GM23248 (cell line): ENCODE measurements around the gene ELMO1. TPM values are rescaled to one million over a fixed set of nuclear protein-coding genes. Genes with fewer than 3 reads are reported as not detected.

Source experiments
- DNase-seq: peaks from one replicate; pipeline ENCODE4 v3.0.0-alpha.2; 2015
- H2AFZ ChIP-seq: fragments of 200-600 bp; sonication (generic); 2 replicates; pipeline ENCODE4 v1.6.1; 2016; ENCODE audit warnings: antibody characterized with exemption
- H3F3A ChIP-seq: fragments of 200-600 bp; sonication (generic); 2 replicates; pipeline ENCODE4 v1.6.1; 2016; ENCODE audit warnings: mild to moderate bottlenecking, antibody characterized with exemption, mixed run types; ENCODE audit not compliant: insufficient read depth
- H3K27ac ChIP-seq: fragments of 200-600 bp; sonication (generic); 2 replicates; pipeline ENCODE4 v1.5.1; 2016; ENCODE audit warnings: mild to moderate bottlenecking
- H3K27me3 ChIP-seq: fragments of 200-600 bp; sonication (generic); replicated peaks from 2 replicates; pipeline ENCODE4 v1.6.1; 2016; ENCODE audit warnings: mild to moderate bottlenecking; ENCODE audit not compliant: insufficient read depth
- H3K36me3 ChIP-seq: fragments of 200-600 bp; sonication (generic); 2 replicates; pipeline ENCODE4 v1.6.1; 2016; ENCODE audit warnings: low read depth, mild to moderate bottlenecking
- H3K4me1 ChIP-seq: fragments of 200-600 bp; sonication (generic); 2 replicates; pipeline ENCODE4 v1.6.1; 2016; ENCODE audit warnings: mild to moderate bottlenecking; ENCODE audit not compliant: insufficient read depth
- H3K4me2 ChIP-seq: fragments of 200-600 bp; sonication (generic); one replicate; pipeline ENCODE4 v1.6.1; 2016; ENCODE audit warnings: mild to moderate bottlenecking; ENCODE audit not compliant: unreplicated experiment
- H3K4me3 ChIP-seq: fragments of 200-600 bp; sonication (generic); 2 replicates; pipeline ENCODE4 v1.5.1; 2016; ENCODE audit warnings: mild to moderate bottlenecking
- H3K79me2 ChIP-seq: fragments of 200-600 bp; sonication (generic); 2 replicates; pipeline ENCODE4 v1.6.1; 2016; ENCODE audit warnings: mild to moderate bottlenecking; ENCODE audit not compliant: insufficient read depth
- H3K9ac ChIP-seq: fragments of 200-600 bp; sonication (generic); 2 replicates; pipeline ENCODE4 v1.6.1; 2016; ENCODE audit warnings: mild to moderate bottlenecking
- H3K9me2 ChIP-seq: fragments of 200-600 bp; sonication (generic); 2 replicates; pipeline ENCODE4 v1.6.1; 2016; ENCODE audit warnings: mixed run types, mild to moderate bottlenecking, moderate library complexity; ENCODE audit not compliant: insufficient read depth
- H3K9me3 ChIP-seq: fragments of 200-600 bp; sonication (generic); one replicate; pipeline ENCODE4 v1.6.1; 2017; ENCODE audit warnings: low read depth
- H4K20me1 ChIP-seq: fragments of 200-600 bp; sonication (generic); 2 replicates; pipeline ENCODE4 v1.6.0; 2016; ENCODE audit not compliant: insufficient read depth
- EZH2 ChIP-seq: fragments of 200-600 bp; sonication (generic); IDR thresholded peaks from 2 replicates; pipeline ENCODE4 v1.6.1; 2018; ENCODE audit warnings: antibody characterized with exemption, mild to moderate bottlenecking; ENCODE audit not compliant: insufficient read depth, poor library complexity, severe bottlenecking
- EZH2phosphoT487 ChIP-seq: fragments of 200-600 bp; sonication (generic); IDR thresholded peaks from 2 replicates; pipeline ENCODE4 v1.6.1; 2018; ENCODE audit warnings: antibody characterized with exemption, moderate library complexity, mild to moderate bottlenecking, low read depth; ENCODE audit not compliant: insufficient read depth
- WGBS, 2 experiments: methylation state at CpG; one replicate each; pipeline ENCODE4 v1.1.6; 2015 to 2017; ENCODE audit warnings: low lambda C conversion rate in 2 of 2, low coverage in 1 of 2; ENCODE audit errors: missing lambda C conversion rate in 2 of 2; 5-methylcytosine and 5-hydroxymethylcytosine counted together
- in situ Hi-C: fragments of 300-500 bp; cut with MboI; formaldehyde crosslinking; loops from 2 replicates; pipeline ENCODE4 v1.15.0; 2020
- polyA plus RNA-seq: library from polyadenylated mRNA; unstranded; fragments of >200 nt; fragmentation: Nextera tagmentation; extraction: Ambion mirVana; gene quantifications from 2 replicates; pipeline ENCODE4 v1.2.1, GENCODE V29; 2016
- total RNA-seq: library from RNA; depleted of rRNA; stranded (reverse); fragments of >200 nt; shearing (Covaris generic); gene quantifications from 2 replicates; pipeline ENCODE4 v1.2.3, GENCODE V29; 2014

ELMO1 gene
- total and polyA plus RNA-seq, 2 experiments from 2014 or later: not detected

DNA sequence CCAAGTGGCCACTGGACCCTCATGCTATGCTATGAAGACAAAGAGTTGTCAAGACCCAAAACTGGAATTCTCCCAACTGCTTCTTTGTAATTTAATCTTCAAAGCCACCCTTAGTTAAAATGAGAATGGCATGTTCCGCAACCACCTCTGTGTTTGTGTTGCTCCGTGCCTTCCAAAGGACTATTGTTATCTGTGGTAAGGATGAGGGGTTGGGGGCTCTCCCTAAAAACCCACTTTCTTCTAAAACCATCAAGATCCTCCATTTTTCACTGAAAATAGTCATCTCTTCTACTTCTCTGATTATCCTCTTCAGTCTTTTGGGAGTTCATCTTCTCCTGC lies 502.3 kb downstream of the ELMO1 start:
- H3K9me3 ChIP-seq: no peaks in the 10 kb centered on the region
- no peak for DNase-seq
- no peak overlapping the region for H3K27ac ChIP-seq
- H4K20me1 ChIP-seq: no peaks in the 10 kb centered on the region
- H3K9me2 ChIP-seq: no peaks in the 10 kb centered on the region
- no peak overlapping the region for H3K9ac ChIP-seq
- in situ Hi-C loops: no loop called here
- no peaks in the 10 kb centered on the region for H3K36me3 ChIP-seq
- H2AFZ ChIP-seq: no peak overlapping the region
- no peaks in the 10 kb centered on the region for H3K27me3 ChIP-seq
- no peaks in the 10 kb centered on the region for H3F3A ChIP-seq
- no peak overlapping the region for H3K4me2 ChIP-seq
- H3K79me2 ChIP-seq: no peaks in the 10 kb centered on the region
- H3K4me3 ChIP-seq: no peak overlapping the region
- 38 to 47% methylated on average over 2 of the region's 2 CpGs for WGBS, 2 experiments
- H3K4me1 ChIP-seq: no peaks in the 10 kb centered on the region
- TF ChIP-seq EZH2 (no peak), EZH2phosphoT487 (no peak)

- Histone ChIP-seq H3K9me3 (no peaks in the 10 kb centered on the region), H3F3A (no peaks in the 10 kb centered on the region), H3K9me2 (no peaks in the 10 kb centered on the region), H3K4me2 (no peak overlapping the region), H4K20me1 (no peaks in the 10 kb centered on the region), H3K4me1 (no peaks in the 10 kb centered on the region), H2AFZ (no peak overlapping the region), H3K27me3 (no peaks in the 10 kb centered on the region), H3K9ac (no peak overlapping the region), H3K36me3 (no peaks in the 10 kb centered on the region), H3K79me2 (no peaks in the 10 kb centered on the region), H3K4me3 (no peak overlapping the region), H3K27ac (no peak overlapping the region)
- TF ChIP-seq EZH2 (no peak), EZH2phosphoT487 (no peak)
- WGBS, 2 experiments: 24 to 28% methylated on average over 7 of the region's 7 CpGs
- DNase-seq: no peak
- in situ Hi-C loops: no loop called here
Observed at GRCh38 chr7:36945612-36946400, 502.9 kb downstream of the ELMO1 start.

DNA sequence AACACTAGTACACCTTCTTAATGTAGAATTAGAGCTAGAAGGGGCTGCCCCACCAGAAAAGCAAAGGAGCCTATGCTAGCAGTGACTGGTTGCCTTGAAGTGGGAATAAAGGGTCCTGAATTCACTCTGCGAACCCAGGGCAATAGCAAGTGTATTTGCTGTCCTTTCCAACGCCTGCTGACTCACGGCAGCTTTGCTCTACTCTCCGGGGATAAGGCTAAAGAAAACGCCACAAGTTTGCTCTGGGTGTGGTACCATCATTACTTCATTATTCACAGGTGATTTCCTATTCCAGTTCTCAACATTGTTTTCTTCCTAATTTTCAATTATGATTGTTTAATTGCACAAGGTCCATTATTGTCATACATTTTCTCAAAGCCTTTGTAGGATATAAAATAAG lies 503.8 kb downstream of the ELMO1 start:
- no peaks in the 10 kb centered on the region for H3K79me2 ChIP-seq
- no peaks in the 10 kb centered on the region for H3K4me1 ChIP-seq
- no peaks in the 10 kb centered on the region for H3F3A ChIP-seq
- no peaks in the 10 kb centered on the region for H3K9me2 ChIP-seq
- DNase-seq: no peak
- H4K20me1 ChIP-seq: no peaks in the 10 kb centered on the region
- H3K4me3 ChIP-seq: no peak overlapping the region
- no peaks in the 10 kb centered on the region for H3K9me3 ChIP-seq
- no peak overlapping the region for H3K27ac ChIP-seq
- H3K9ac ChIP-seq: no peak overlapping the region
- in situ Hi-C loops: no loop called here
- 31 to 32% methylated on average over 5 of the region's 5 CpGs for WGBS, 2 experiments
- no peaks in the 10 kb centered on the region for H3K36me3 ChIP-seq
- H2AFZ ChIP-seq: no peak overlapping the region
- TF ChIP-seq EZH2phosphoT487 (no peak), EZH2 (no peak)
- H3K4me2 ChIP-seq: no peak overlapping the region
- no peaks in the 10 kb centered on the region for H3K27me3 ChIP-seq

GRCh38 chr7:36943591-36944435 lies 504.9 kb downstream of the ELMO1 start:
- H3K9me2 ChIP-seq: no peaks in the 10 kb centered on the region
- H3K27ac ChIP-seq: no peak overlapping the region
- H3K4me2 ChIP-seq: no peak overlapping the region
- H2AFZ ChIP-seq: no peak overlapping the region
- H3K79me2 ChIP-seq: no peaks in the 10 kb centered on the region
- no peaks in the 10 kb centered on the region for H3K9me3 ChIP-seq
- H3K27me3 ChIP-seq: no peaks in the 10 kb centered on the region
- H3K36me3 ChIP-seq: no peaks in the 10 kb centered on the region
- no peak overlapping the region for H3K9ac ChIP-seq
- in situ Hi-C loops: no loop called here
- no peak for DNase-seq
- WGBS, 2 experiments: 14 to 17% methylated on average over 8 of the region's 8 CpGs
- TF ChIP-seq EZH2: no peak
- TF ChIP-seq EZH2phosphoT487: no peak
- no peaks in the 10 kb centered on the region for H3F3A ChIP-seq
- no peaks in the 10 kb centered on the region for H4K20me1 ChIP-seq
- no peak overlapping the region for H3K4me3 ChIP-seq
- H3K4me1 ChIP-seq: no peaks in the 10 kb centered on the region
